ENCODE results near the gene PARP8. TPM values are rescaled to one million over a fixed set of nuclear protein-coding genes. Genes with fewer than 3 reads are reported as not detected.

The PARP8 gene
- total RNA-seq, 2 experiments from 2014 or later: 100 to 110 TPM

GRCh38 chr5:50716134-50716533 is 49.7 kb downstream of the PARP8 start:
- Mint-ChIP-seq H3K9me3 (no peaks in the 10 kb centered on the region), H3K4me1 (peaks cover 66% of the 10 kb centered on the region), H3K27me3 (no peaks in the 10 kb centered on the region), H3K4me3 (no peak overlapping the region), H3K36me3 (ENCODE audit: low read depth) (peaks cover 53% of the 10 kb centered on the region), H3K27ac (no peak overlapping the region)
- DNase-seq: no peak
- ChIA-PET CTCF (interaction anchor here (2.0 kb wide), 1 partner anchor 25 kb away, joined by 4 read pairs; no protein-coding TSS in a partner anchor), POLR2A (no interaction called here)

- H3K27me3 Mint-ChIP-seq: no peaks in the 10 kb centered on the region
- H3K4me1 Mint-ChIP-seq: peaks cover 53% of the 10 kb centered on the region
- H3K4me3 Mint-ChIP-seq: no peak overlapping the region
- CTCF ChIA-PET: interaction anchor here (1.6 kb wide), 1 partner anchor 24 kb away, joined by 3 read pairs; no protein-coding TSS in a partner anchor
- POLR2A ChIA-PET: no interaction called here
- no peaks in the 10 kb centered on the region for H3K9me3 Mint-ChIP-seq
- no peak overlapping the region for H3K27ac Mint-ChIP-seq
- DNase-seq: no peak
- H3K36me3 Mint-ChIP-seq (ENCODE audit: low read depth): peaks cover 56% of the 10 kb centered on the region
These were observed 51.2 kb downstream of the PARP8 start for GRCh38 chr5:50717651-50718050.

GRCh38 chr5:50720061-50720710 is 53.7 kb downstream of the PARP8 start:
- Mint-ChIP-seq H3K4me1 (peaks cover 45% of the 10 kb centered on the region), H3K27ac (no peak overlapping the region), H3K9me3 (no peaks in the 10 kb centered on the region), H3K27me3 (no peaks in the 10 kb centered on the region), H3K36me3 (ENCODE audit: low read depth) (peaks cover 44% of the 10 kb centered on the region), H3K4me3 (no peak overlapping the region)
- ChIA-PET POLR2A (no interaction called here), CTCF (interaction anchor here (0.9 to 2.0 kb wide), 3 partner anchors 10 to 16 kb away, joined by 3 to 7 read pairs (median 4); no protein-coding TSS in a partner anchor)
- no peak for DNase-seq

GRCh38 chr5:50722223-50722622 is 55.8 kb downstream of the PARP8 start:
- Mint-ChIP-seq H3K4me3 (no peak overlapping the region), H3K4me1 (peaks cover 56% of the 10 kb centered on the region), H3K27me3 (no peaks in the 10 kb centered on the region), H3K36me3 (ENCODE audit: low read depth) (peaks cover 40% of the 10 kb centered on the region), H3K27ac (no peak overlapping the region), H3K9me3 (no peaks in the 10 kb centered on the region)
- POLR2A ChIA-PET: no interaction called here
- DNase-seq: no peak
- CTCF ChIA-PET: interaction anchor here (2.0 kb wide), 1 partner anchor 16 kb away, joined by 7 read pairs; no protein-coding TSS in a partner anchor

GRCh38 chr5:50724262-50724661 is 57.8 kb downstream of the PARP8 start:
- peaks cover 2% of the 10 kb centered on the region for H3K9me3 Mint-ChIP-seq
- peaks cover 47% of the 10 kb centered on the region for H3K4me1 Mint-ChIP-seq
- H3K36me3 Mint-ChIP-seq (ENCODE audit: low read depth): peaks cover 33% of the 10 kb centered on the region
- no peak overlapping the region for H3K27ac Mint-ChIP-seq
- no peak overlapping the region for H3K4me3 Mint-ChIP-seq
- H3K27me3 Mint-ChIP-seq: no peaks in the 10 kb centered on the region
- DNase-seq: no peak
- CTCF ChIA-PET: interaction anchor here (1.2 kb wide), 1 partner anchor 21 kb away, joined by 3 read pairs; no protein-coding TSS in a partner anchor
- POLR2A ChIA-PET: interaction anchor here (0.5 kb wide), 1 partner anchor 297 kb away, joined by 3 read pairs; no protein-coding TSS in a partner anchor

- peaks cover 6% of the 10 kb centered on the region for H3K9me3 Mint-ChIP-seq
- H3K36me3 Mint-ChIP-seq (ENCODE audit: low read depth): peaks cover 29% of the 10 kb centered on the region
- no peak overlapping the region for H3K4me3 Mint-ChIP-seq
- H3K27ac Mint-ChIP-seq: no peak overlapping the region
- CTCF ChIA-PET: interaction anchor here (1.6 kb wide), 1 partner anchor 11 kb away, joined by 8 read pairs; no protein-coding TSS in a partner anchor
- no peaks in the 10 kb centered on the region for H3K27me3 Mint-ChIP-seq
- DNase-seq: no peak
- POLR2A ChIA-PET: no interaction called here
- H3K4me1 Mint-ChIP-seq: peaks cover 36% of the 10 kb centered on the region
These were observed 59.5 kb downstream of the PARP8 start for GRCh38 chr5:50725800-50726474.

- peaks cover 28% of the 10 kb centered on the region for H3K36me3 Mint-ChIP-seq (ENCODE audit: low read depth)
- CTCF ChIA-PET: interaction anchor here (1.6 kb wide), 1 partner anchor 12 kb away, joined by 8 read pairs; no protein-coding TSS in a partner anchor
- peak overlapping the region; percentile 48 for H3K27ac Mint-ChIP-seq
- no peaks in the 10 kb centered on the region for H3K27me3 Mint-ChIP-seq
- H3K4me1 Mint-ChIP-seq: peaks cover 36% of the 10 kb centered on the region
- no peak for DNase-seq
- peaks cover 8% of the 10 kb centered on the region for H3K9me3 Mint-ChIP-seq
- H3K4me3 Mint-ChIP-seq: no peak overlapping the region
- POLR2A ChIA-PET: no interaction called here
These were observed 60.2 kb downstream of the PARP8 start for GRCh38 chr5:50726475-50727148.

- no peak for DNase-seq
- H3K36me3 Mint-ChIP-seq (ENCODE audit: low read depth): peaks cover 27% of the 10 kb centered on the region
- no peak overlapping the region for H3K4me3 Mint-ChIP-seq
- H3K27me3 Mint-ChIP-seq: no peaks in the 10 kb centered on the region
- POLR2A ChIA-PET: no interaction called here
- CTCF ChIA-PET: interaction anchor here (1.6 kb wide), 1 partner anchor 12 kb away, joined by 8 read pairs; no protein-coding TSS in a partner anchor
- peak overlapping the region; percentile 48 for H3K27ac Mint-ChIP-seq
- peaks cover 8% of the 10 kb centered on the region for H3K9me3 Mint-ChIP-seq
- peaks cover 36% of the 10 kb centered on the region for H3K4me1 Mint-ChIP-seq
These were observed 60.7 kb downstream of the PARP8 start for GRCh38 chr5:50727149-50727496.

- no peak for DNase-seq
- no peak overlapping the region for H3K4me3 Mint-ChIP-seq
- CTCF ChIA-PET: no interaction called here
- peaks cover 29% of the 10 kb centered on the region for H3K36me3 Mint-ChIP-seq (ENCODE audit: low read depth)
- no peaks in the 10 kb centered on the region for H3K27me3 Mint-ChIP-seq
- H3K27ac Mint-ChIP-seq: no peak overlapping the region
- peaks cover 8% of the 10 kb centered on the region for H3K9me3 Mint-ChIP-seq
- peaks cover 36% of the 10 kb centered on the region for H3K4me1 Mint-ChIP-seq
- POLR2A ChIA-PET: interaction anchor here (0.6 kb wide), 1 partner anchor 37 kb away, joined by 11 read pairs; no protein-coding TSS in a partner anchor
These were observed 61.4 kb downstream of the PARP8 start for GRCh38 chr5:50727845-50728244.

GRCh38 chr5:50730336-50730735 is 63.9 kb downstream of the PARP8 start:
- Mint-ChIP-seq H3K4me3 (no peak overlapping the region), H3K9me3 (peaks cover 8% of the 10 kb centered on the region), H3K36me3 (ENCODE audit: low read depth) (peaks cover 34% of the 10 kb centered on the region), H3K27me3 (no peaks in the 10 kb centered on the region), H3K4me1 (peaks cover 28% of the 10 kb centered on the region), H3K27ac (no peak overlapping the region)
- ChIA-PET POLR2A (no interaction called here), CTCF (no interaction called here)
- DNase-seq: no peak

- Mint-ChIP-seq H3K4me3 (no peak overlapping the region), H3K9me3 (peaks cover 8% of the 10 kb centered on the region), H3K36me3 (ENCODE audit: low read depth) (peaks cover 34% of the 10 kb centered on the region), H3K27me3 (no peaks in the 10 kb centered on the region), H3K4me1 (peaks cover 23% of the 10 kb centered on the region), H3K27ac (no peak overlapping the region)
- POLR2A ChIA-PET: no interaction called here
- CTCF ChIA-PET: no interaction called here
- DNase-seq: no peak
These were observed 64.4 kb downstream of the PARP8 start for GRCh38 chr5:50730841-50731240.

- Mint-ChIP-seq H3K27ac (no peak overlapping the region), H3K36me3 (ENCODE audit: low read depth) (peaks cover 22% of the 10 kb centered on the region), H3K27me3 (no peaks in the 10 kb centered on the region), H3K4me1 (peaks cover 3% of the 10 kb centered on the region), H3K9me3 (peaks cover 6% of the 10 kb centered on the region), H3K4me3 (no peak overlapping the region)
- CTCF ChIA-PET: interaction anchor here (1.0 kb wide), 1 partner anchor 12 kb away, joined by 3 read pairs; no protein-coding TSS in a partner anchor
- DNase-seq: no peak
- POLR2A ChIA-PET: no interaction called here
These were observed 67.3 kb downstream of the PARP8 start for GRCh38 chr5:50733741-50734140.

- Mint-ChIP-seq H3K27ac (no peak overlapping the region), H3K27me3 (no peaks in the 10 kb centered on the region), H3K9me3 (peaks cover 4% of the 10 kb centered on the region), H3K36me3 (ENCODE audit: low read depth) (peaks cover 28% of the 10 kb centered on the region), H3K4me1 (peaks cover 22% of the 10 kb centered on the region), H3K4me3 (no peak overlapping the region)
- POLR2A ChIA-PET: no interaction called here
- DNase-seq: no peak
- CTCF ChIA-PET: no interaction called here
These were observed 72.4 kb downstream of the PARP8 start for GRCh38 chr5:50738864-50739263.
